ENCODE data around the gene SLC22A2. TPM values are rescaled to one million over a fixed set of nuclear protein-coding genes. Genes with fewer than 3 reads are reported as not detected.
"Not testable (repeated sequence)": the region's sequence is repeated elsewhere in the genome, so short reads cannot be mapped to it uniquely, and the experiment has no call there.

Gene SLC22A2
- total RNA-seq, 1 donor from 2014 or later = 1.1 TPM

DNA sequence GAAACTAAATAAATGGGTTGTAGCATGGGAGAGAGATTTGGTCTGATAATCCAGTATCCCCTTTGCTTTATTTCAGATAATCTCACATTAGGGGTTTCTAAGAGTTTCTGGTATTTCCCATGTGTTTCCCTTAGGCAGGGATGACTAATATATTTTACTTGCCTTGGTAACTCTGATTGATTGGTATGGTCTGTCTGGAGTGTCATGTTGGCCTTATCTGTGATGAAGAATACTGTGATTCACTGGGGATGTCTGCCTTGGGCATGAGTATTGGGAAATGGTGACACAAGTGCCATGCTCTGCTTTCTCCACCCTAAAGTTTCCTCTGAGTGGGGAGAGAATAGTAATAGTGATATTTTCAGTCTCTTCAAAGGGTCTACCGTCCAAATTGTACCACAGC is 10.1 kb downstream of the SLC22A2 start:
- DNase-seq = no peak

DNA sequence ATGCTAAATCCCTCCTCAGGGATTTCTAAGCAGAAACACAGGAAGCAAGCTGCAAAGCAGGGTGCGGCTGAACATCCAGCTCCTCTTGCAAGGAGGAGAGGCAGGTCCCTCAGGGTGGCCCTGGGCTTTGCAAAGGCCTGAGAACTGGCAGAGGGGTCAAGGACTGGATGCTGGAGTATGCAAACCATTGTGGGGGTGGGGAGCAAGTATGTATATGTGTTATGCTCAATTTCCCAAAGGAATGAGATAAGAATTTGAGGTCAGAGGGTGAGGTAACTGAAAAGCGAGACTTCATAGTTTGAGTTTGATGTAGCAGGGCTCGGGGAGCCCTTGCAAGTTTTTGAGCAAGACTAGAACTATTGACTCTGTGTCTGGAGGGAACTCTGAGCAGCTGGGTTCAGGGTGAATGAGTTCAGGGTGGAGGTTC is 11.2 kb downstream of the SLC22A2 start:
- DNase-seq = no peak

GRCh38 chr6:160240691-160241084 is 17.9 kb downstream of the SLC22A2 start:
- DNase-seq = no peak

GRCh38 chr6:160239929-160240690 is 18.5 kb downstream of the SLC22A2 start:
- no peak for DNase-seq

DNA sequence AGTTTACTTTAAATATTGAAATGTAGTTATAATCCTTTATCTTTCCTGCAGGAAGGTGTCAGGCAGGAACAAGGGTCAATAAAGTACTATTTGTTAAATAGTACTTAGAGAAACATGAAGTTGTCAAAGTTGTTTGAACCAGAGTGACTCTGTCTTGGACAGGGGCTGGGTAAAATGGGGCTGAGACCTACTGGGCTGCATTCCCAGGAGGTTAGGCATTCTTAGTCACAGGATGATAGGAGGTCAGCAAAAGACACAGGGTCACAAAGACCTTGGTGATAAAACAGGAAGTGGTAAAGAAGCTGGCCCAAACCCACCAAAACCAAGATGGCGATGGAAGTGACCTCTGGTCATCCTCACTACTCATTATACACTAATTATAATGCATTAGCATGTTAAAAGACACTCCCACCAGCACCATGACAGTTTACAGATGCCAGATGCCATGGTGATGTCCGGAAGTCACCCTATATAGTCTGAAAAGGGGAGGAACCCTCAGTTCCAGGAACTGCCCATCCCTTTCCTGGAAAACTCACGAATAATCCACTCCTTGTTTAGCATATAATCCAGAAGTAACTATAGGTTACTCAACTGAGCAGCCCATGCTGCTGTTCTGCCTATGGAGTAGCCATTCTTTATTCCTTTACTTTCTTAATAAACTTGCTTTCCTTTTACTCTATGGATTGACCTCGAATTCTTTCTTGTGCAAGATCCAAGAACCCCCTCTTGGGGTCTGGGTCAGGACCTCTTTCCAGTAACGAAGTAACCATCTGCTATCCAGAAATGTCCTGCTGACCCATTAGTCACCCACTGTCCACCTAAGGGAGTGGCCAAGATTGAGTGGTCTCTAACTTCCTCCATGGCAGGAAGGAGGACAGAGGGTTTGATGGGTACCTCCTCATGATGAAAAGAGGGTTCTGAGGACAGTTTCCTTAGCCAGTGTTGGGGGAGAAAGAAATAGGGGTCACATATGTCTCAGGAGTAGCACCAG is 19.6 kb downstream of the SLC22A2 start:
- DNase-seq = no peak

DNA sequence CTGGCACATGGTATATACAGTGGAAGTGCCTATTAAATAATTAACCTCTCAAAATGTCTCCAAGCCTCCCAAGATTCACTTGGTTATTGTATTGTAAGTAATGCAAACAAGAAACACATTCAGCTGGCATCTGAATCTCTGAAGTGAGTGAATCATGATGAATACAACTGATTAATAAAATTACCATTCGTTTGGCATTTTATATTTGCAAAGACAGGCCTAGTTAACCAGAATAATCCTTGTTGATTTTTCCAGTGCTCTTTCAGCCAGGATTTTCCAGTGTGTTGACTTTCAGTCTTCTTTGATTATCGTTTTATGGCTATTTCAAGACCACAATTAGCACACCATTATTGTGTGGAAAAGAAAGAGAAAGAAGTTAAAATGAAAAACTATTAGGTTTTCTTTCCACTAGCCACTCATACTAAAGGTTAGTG is 20.3 kb downstream of the SLC22A2 start:
- no peak for DNase-seq

- not testable (repeated sequence) for DNase-seq
These were observed 20.9 kb downstream of the SLC22A2 start for GRCh38 chr6:160237597-160238275.

DNA sequence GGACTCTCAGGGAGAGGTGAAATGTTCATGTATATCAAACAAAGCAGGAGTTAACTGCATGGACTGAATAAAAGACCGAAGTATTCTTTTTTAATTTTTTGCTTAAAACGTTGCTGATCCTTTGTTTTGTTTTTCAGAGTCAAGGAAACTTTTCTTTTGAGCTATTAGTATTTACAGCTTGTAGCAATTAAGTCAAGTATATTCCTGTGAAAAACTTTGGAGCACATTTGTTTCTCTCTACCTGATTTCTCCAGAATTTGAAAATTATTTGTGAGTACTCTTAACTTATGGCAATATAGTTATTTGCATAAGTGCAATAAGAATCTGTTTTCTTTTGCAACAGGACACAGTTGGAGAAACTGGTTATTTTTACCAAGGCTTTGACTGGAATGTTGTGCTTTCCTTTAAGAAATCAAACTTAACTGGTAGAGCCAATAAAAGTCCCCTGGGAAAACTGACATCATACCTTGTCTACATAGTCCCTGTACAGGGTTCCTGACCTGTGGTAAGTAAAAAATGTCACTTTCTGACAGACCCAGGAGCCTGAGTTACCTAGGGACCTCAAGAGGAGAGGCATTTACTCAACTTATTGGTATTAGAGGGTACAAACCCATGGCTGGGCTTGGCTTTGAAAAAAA is 22.3 kb downstream of the SLC22A2 start:
- not testable (repeated sequence) for DNase-seq

GRCh38 chr6:160233950-160234640 is 24.5 kb downstream of the SLC22A2 start:
- DNase-seq = not testable (repeated sequence)

DNA sequence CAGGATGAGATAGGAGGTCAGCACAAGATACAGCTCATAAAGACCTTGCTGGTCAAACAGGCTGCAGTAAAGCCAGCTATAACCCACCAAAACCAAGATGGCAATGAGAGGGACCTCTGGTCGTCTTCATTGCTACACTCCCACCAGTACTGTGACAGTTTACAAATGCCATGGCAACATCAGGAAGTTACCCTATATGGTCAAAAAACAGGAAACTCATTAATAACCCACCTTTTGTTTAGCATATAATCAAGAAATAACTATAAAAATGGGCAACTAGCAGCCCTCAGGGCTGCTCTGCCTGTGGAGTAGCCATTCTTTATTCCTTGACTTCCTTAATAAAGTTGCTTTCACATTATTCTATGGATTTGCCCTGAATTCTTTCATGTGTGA is 30.9 kb downstream of the SLC22A2 start:
- no peak for DNase-seq

- no peak for DNase-seq
These were observed 31.4 kb downstream of the SLC22A2 start for GRCh38 chr6:160227038-160227768.

- no peak for DNase-seq
These were observed 32.5 kb downstream of the SLC22A2 start for GRCh38 chr6:160226118-160226591.

GRCh38 chr6:160224639-160225237 is 33.9 kb downstream of the SLC22A2 start:
- DNase-seq = no peak

- DNase-seq = no peak
These were observed 36.1 kb downstream of the SLC22A2 start for GRCh38 chr6:160222491-160222890.

- no peak for DNase-seq
These were observed 36.7 kb downstream of the SLC22A2 start for GRCh38 chr6:160221918-160222317.

GRCh38 chr6:160221423-160221822 is 37.2 kb downstream of the SLC22A2 start:
- DNase-seq = no peak

DNA sequence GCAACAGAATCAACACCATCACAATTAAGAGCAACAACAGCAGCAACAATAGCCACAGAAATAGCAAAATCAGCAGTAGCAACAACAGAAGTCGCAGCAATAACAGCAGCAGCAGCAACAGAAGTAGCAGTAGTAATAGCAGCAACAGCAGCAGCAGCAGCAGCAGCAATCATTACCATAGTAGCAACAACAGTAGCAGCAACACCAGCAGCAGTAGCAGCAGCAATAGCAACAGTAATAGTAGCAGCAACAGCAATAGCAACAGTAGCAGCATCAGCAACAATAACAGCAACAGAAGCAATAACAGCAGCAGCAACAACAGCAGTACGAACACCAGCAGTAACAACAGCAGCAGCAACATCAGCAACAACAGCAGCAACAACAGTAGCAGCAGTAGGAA is 39.8 kb downstream of the SLC22A2 start:
- no peak for DNase-seq

DNA sequence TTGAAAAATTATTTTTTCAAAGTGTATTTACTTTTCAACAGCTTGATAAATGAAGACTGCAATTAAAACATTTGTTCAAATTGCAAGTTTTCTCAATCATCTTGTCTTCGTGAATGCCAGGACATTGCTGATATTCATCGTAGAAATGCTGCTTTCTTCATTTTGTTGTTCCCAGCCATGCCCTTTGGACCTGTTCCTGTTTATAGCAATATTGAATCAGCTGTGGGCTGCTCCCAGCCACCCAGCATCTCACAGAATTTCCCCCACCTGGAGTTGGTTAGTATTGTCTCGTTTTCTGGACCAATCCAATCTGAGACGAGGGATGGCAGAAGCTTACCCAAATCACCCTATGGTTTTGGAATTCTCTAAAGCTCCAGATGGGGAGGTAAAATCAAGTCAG is 40.8 kb downstream of the SLC22A2 start:
- DNase-seq = no peak

- no peak for DNase-seq
These were observed 41.5 kb downstream of the SLC22A2 start for GRCh38 chr6:160217073-160217472.

DNA sequence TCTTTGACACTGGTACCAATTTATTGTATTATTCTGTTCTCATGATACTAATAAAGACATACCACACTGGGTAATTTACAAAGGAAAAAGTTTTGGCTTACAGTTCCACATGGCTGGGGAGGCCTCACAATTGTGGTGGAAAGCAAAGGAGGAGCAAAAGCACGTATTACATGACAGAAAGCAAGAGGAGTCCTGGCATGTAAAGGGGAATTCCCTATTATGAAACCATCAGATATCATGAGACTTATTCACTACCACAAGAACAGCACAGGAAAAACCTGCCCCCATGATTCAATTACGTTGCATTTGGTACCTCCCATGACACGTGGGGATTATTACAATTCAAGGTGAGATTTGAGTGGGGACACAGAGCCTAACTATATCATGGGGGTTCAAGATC is 43.4 kb downstream of the SLC22A2 start:
- DNase-seq = no peak
